Endothelial cell of umbilical vein (primary cell): ENCODE measurements around the gene KCTD6. TPM values are rescaled to one million over a fixed set of nuclear protein-coding genes. Genes with fewer than 3 reads are reported as not detected.

Experiments used
- BruUV-seq: library from RNA; stranded (reverse); fragments of 400-500 nt; replicated peaks from 2 replicates; lab custom pipeline; 2021; lab: Mats Ljungman, UMichigan
- CTCF ChIA-PET: fragments of 300-600, 350-600 bp; sonication (Branson Sonifier 250); formaldehyde crosslinking; loops from one replicate; lab custom pipeline; 2021; ENCODE audit warnings: antibody characterized with exemption, inconsistent platforms; lab: Charles Lee
- POLR2A ChIA-PET: fragments of 300-600, 350-600 bp; sonication (Branson Sonifier 250); formaldehyde crosslinking; loops from one replicate; lab custom pipeline; 2021; ENCODE audit warnings: antibody characterized with exemption, inconsistent platforms; lab: Charles Lee
- DNase-seq: peaks from one replicate; pipeline ENCODE4 v3.0.0-alpha.2; 2011; ENCODE audit warnings: low read depth, low spot score
- FAIRE-seq: peaks from 2 replicates; lab custom pipeline; 2011; peaks lifted over from hg19 to GRCh38; lab: Jason Lieb, UNC
- H2AFZ ChIP-seq: 2 replicates; pipeline ENCODE4 v1.6.0; 2012; ENCODE audit warnings: low read depth, low read length, control low read depth, inconsistent platforms
- H3K27ac ChIP-seq: 2 replicates; pipeline ENCODE4 v1.5.1; 2011; ENCODE audit warnings: low read depth, mild to moderate bottlenecking, control low read depth, low read length, moderate library complexity; ENCODE audit not compliant: insufficient read depth
- H3K27me3 ChIP-seq, 2 experiments: 2 replicates each; pipeline versions ENCODE4 v1.6.0 to v1.6.1; 2011; ENCODE audit warnings: low read length in 2 of 2, mixed read lengths in 1 of 2; ENCODE audit not compliant: control insufficient read depth in 2 of 2, insufficient read depth in 2 of 2
- H3K36me3 ChIP-seq, 2 experiments: 2 replicates in 1 of 2; 3 replicates in 1 of 2; pipeline ENCODE4 v1.5.1; 2011; ENCODE audit warnings: low read length in 2 of 2, mild to moderate bottlenecking in 1 of 2, moderate library complexity in 1 of 2; ENCODE audit not compliant: control insufficient read depth in 2 of 2, insufficient read depth in 2 of 2; ENCODE audit errors: extremely low read depth in 1 of 2
- H3K4me1 ChIP-seq: 3 replicates; pipeline ENCODE4 v1.5.1; 2011; ENCODE audit warnings: mild to moderate bottlenecking, low read length; ENCODE audit not compliant: control insufficient read depth, insufficient read depth; ENCODE audit errors: extremely low read depth
- H3K4me2 ChIP-seq: 2 replicates; pipeline ENCODE4 v1.6.1; 2011; ENCODE audit warnings: low read length, control low read depth, mixed read lengths; ENCODE audit not compliant: insufficient read depth
- H3K4me3 ChIP-seq, 3 experiments: fragments of 200-600 bp in 1 of 3; sonication (generic), shearing (Covaris generic) in 1 of 3; replicated peaks in 1 of 3; 2 replicates each; pipeline ENCODE4 v1.5.1; 2011 to 2016; ENCODE audit warnings: control low read depth in 3 of 3, low read length in 3 of 3, mild to moderate bottlenecking in 2 of 3, inconsistent platforms in 1 of 3, low read depth in 1 of 3, moderate library complexity in 1 of 3; ENCODE audit not compliant: insufficient read depth in 1 of 3
- H3K79me2 ChIP-seq: 2 replicates; pipeline ENCODE4 v1.6.0; 2012; ENCODE audit warnings: low read length, inconsistent platforms; ENCODE audit not compliant: control insufficient read depth, insufficient read depth
- H3K9ac ChIP-seq: replicated peaks from 2 replicates; pipeline ENCODE3; 2011; ENCODE audit warnings: low read length, control low read depth; ENCODE audit not compliant: insufficient read depth; ENCODE audit errors: extremely low read depth
- H3K9me1 ChIP-seq: replicated peaks from 3 replicates; pipeline ENCODE4 v1.6.0; 2011; ENCODE audit warnings: mild to moderate bottlenecking, low read length; ENCODE audit not compliant: control insufficient read depth, insufficient read depth; ENCODE audit errors: extremely low read depth
- H3K9me3 ChIP-seq: replicated peaks from 2 replicates; pipeline ENCODE4 v1.5.1; 2012; ENCODE audit warnings: low read length, inconsistent platforms; ENCODE audit not compliant: control insufficient read depth, insufficient read depth
- H4K20me1 ChIP-seq: replicated peaks from 2 replicates; pipeline ENCODE3; 2011; ENCODE audit warnings: mild to moderate bottlenecking, low read length; ENCODE audit not compliant: control insufficient read depth, insufficient read depth; ENCODE audit errors: extremely low read depth
- CTCF ChIP-seq, 2 donors: IDR thresholded peaks; 1 replicate in 1 of 2; 2 replicates in 1 of 2; pipeline ENCODE4 v1.5.1; 2011; ENCODE audit warnings: low read length in 2 of 2, mild to moderate bottlenecking in 2 of 2, moderate library complexity in 2 of 2, control low read depth in 1 of 2, inconsistent platforms in 1 of 2, low read depth in 1 of 2; ENCODE audit not compliant: insufficient read depth in 1 of 2; ENCODE audit errors: extremely low read depth in 1 of 2
- EZH2 ChIP-seq: IDR thresholded peaks from 2 replicates; pipeline ENCODE4 v1.6.1; 2012; ENCODE audit warnings: borderline replicate concordance, low read depth, mild to moderate bottlenecking, moderate library complexity, low read length, inconsistent platforms; ENCODE audit not compliant: severe bottlenecking
- FOS ChIP-seq: IDR thresholded peaks from 2 replicates; pipeline ENCODE4 v1.6.1; 2011; ENCODE audit warnings: mild to moderate bottlenecking, low read length, moderate library complexity, borderline replicate concordance; ENCODE audit not compliant: insufficient read depth
- GATA2 ChIP-seq: IDR thresholded peaks from 2 replicates; pipeline ENCODE4 v1.7.0; 2011; ENCODE audit warnings: low read depth, mild to moderate bottlenecking, moderate library complexity, mixed read lengths, low read length; ENCODE audit not compliant: insufficient read length, insufficient read depth
- MAX ChIP-seq: IDR thresholded peaks from 2 replicates; pipeline ENCODE4 v1.6.1; 2011; ENCODE audit not compliant: insufficient read depth, insufficient read length
- MYC ChIP-seq: IDR thresholded peaks from one replicate; pipeline ENCODE4 v1.6.1; 2011; ENCODE audit warnings: mild to moderate bottlenecking, low read depth, low read length
- POLR2A ChIP-seq: IDR thresholded peaks from 2 replicates; pipeline ENCODE4 v1.6.1; 2012; ENCODE audit warnings: low read depth, mild to moderate bottlenecking, control low read depth, low read length
- POLR2AphosphoS5 ChIP-seq: IDR thresholded peaks from 2 replicates; pipeline ENCODE4 v1.6.1; 2012; ENCODE audit warnings: low read depth, mild to moderate bottlenecking, control low read depth, low read length, moderate library complexity; ENCODE audit not compliant: insufficient read depth
- dilution Hi-C: fragments of 300-500 bp; cut with MboI; formaldehyde crosslinking; loops from one replicate; pipeline ENCODE4 v1.15.0; 2019; ENCODE audit warnings: low sequenced_read_pairs; ENCODE audit not compliant: extremely low pct_ligation_motif_present
- intact Hi-C: fragments of 100-400 bp; cut with micrococcal nuclease; formaldehyde crosslinking; loops from one replicate; pipeline ENCODE4 v1.10.0; 2022
- polyA plus RNA-seq, 4 experiments: library from polyadenylated mRNA; depleted of rRNA in 3 of 4; stranded (reverse) in 3 of 4; unstranded in 1 of 4; fragments of >200 nt; gene quantifications; 2 replicates each; pipeline versions ENCODE4 v1.2.1 to v1.2.3, GENCODE V29; 2011 to 2012; ENCODE audit warnings: missing spikeins in 1 of 4
- total RNA-seq: library from RNA; stranded (reverse); gene quantifications from 2 replicates; pipeline ENCODE4 v1.2.3, GENCODE V29; 2021

Gene KCTD6
- total and polyA plus RNA-seq, 2 donors (not counting 3 experiments of a cell fraction or from before 2014, with no cell fraction given): 6.4 TPM

GRCh38 chr3:58480309-58480708 lies 11.6 kb upstream of the KCTD6 start:
- POLR2A ChIA-PET: no interaction called here
- H3K79me2 ChIP-seq: no peaks in the 10 kb centered on the region
- DNase-seq (no peak), FAIRE-seq (no peak)
- no peak for TF ChIP-seq EZH2
- TF ChIP-seq POLR2AphosphoS5: no peak
- TF ChIP-seq GATA2: no peak
- no peak for TF ChIP-seq MYC
- TF ChIP-seq FOS: no peak
- no peak for TF ChIP-seq POLR2A
- TF ChIP-seq MAX: no peak
- TF ChIP-seq CTCF (IDR thresholded peaks at IDR 0.05; ENCODE audit: extremely low read depth in 1 of 2, insufficient read depth in 1 of 2, low read depth in 1 of 2, low read length in 2 of 2): no peak
- no peak overlapping the region for H3K27ac ChIP-seq
- H3K9ac ChIP-seq: no peak overlapping the region
- no peaks in the 10 kb centered on the region for H3K4me1 ChIP-seq
- no peaks in the 10 kb centered on the region for H4K20me1 ChIP-seq
- intact Hi-C loops (no loop called here), dilution Hi-C loops (no loop called here)
- H2AFZ ChIP-seq: no peak overlapping the region
- CTCF ChIA-PET: interaction anchor here (1.8 kb wide), 1 partner anchor 17 kb away, joined by 4 read pairs; no protein-coding TSS in a partner anchor
- H3K36me3 ChIP-seq: no peaks in the 10 kb centered on the region
- no peaks in the 10 kb centered on the region for H3K9me1 ChIP-seq
- H3K9me3 ChIP-seq: no peaks in the 10 kb centered on the region
- H3K27me3 ChIP-seq: peaks cover 4 to 8% of the 10 kb centered on the region in 2 experiments
- no peak overlapping the region for H3K4me3 ChIP-seq
- H3K4me2 ChIP-seq: no peak overlapping the region
- BruUV-seq: no TSS peak
